Measurements from ENCODE around the gene ADAP1.

GRCh38 chr7:856444-857095, 97.9 kb downstream of the ADAP1 start:
- TF ChIP-seq POLR2A (IDR thresholded peaks at IDR 0.05) (no peak), CTCF (IDR thresholded peaks at IDR 0.05) (no peak)

All from heart left ventricle (tissue), 13 donors.